H9 (cell line): ENCODE results near the gene LZTS3. TPM values are rescaled to one million over a fixed set of nuclear protein-coding genes. Genes with fewer than 3 reads are reported as not detected.

Experiments used
- DNase-seq: peaks from one replicate; pipeline ENCODE4 v3.0.0-alpha.2; 2017
- H2AFZ ChIP-seq: one replicate; pipeline ENCODE4 v1.6.1; 2013; ENCODE audit warnings: mild to moderate bottlenecking, low read length, control low read depth, moderate library complexity
- H2AK5ac ChIP-seq: 2 replicates; pipeline ENCODE4 v1.6.1; 2013; ENCODE audit warnings: low read length, control low read depth, mixed read lengths; ENCODE audit not compliant: insufficient read length
- H2BK120ac ChIP-seq: one replicate; pipeline ENCODE4 v1.6.1; 2013; ENCODE audit warnings: low read depth, mild to moderate bottlenecking, low read length, control low read depth, inconsistent platforms; ENCODE audit not compliant: poor library complexity, severe bottlenecking
- H2BK12ac ChIP-seq: 2 replicates; pipeline ENCODE4 v1.6.1; 2013; ENCODE audit warnings: low read length, control low read depth, mixed read lengths, low read depth; ENCODE audit not compliant: insufficient read length
- H2BK15ac ChIP-seq: 2 replicates; pipeline ENCODE4 v1.6.1; 2013; ENCODE audit warnings: low read depth, low read length, control low read depth
- H2BK20ac ChIP-seq: one replicate; pipeline ENCODE4 v1.6.1; 2013; ENCODE audit warnings: low read depth, mild to moderate bottlenecking, low read length, control low read depth, inconsistent platforms; ENCODE audit not compliant: poor library complexity, severe bottlenecking
- H2BK5ac ChIP-seq: 2 replicates; pipeline ENCODE4 v1.6.1; 2013; ENCODE audit warnings: low read length, control low read depth, mixed read lengths; ENCODE audit not compliant: insufficient read length
- H3K14ac ChIP-seq: 2 replicates; pipeline ENCODE4 v1.6.1; 2013; ENCODE audit warnings: low read length, control low read depth; ENCODE audit not compliant: insufficient read depth
- H3K18ac ChIP-seq: 2 replicates; pipeline ENCODE4 v1.6.1; 2013; ENCODE audit warnings: low read depth, mild to moderate bottlenecking, mixed read lengths, low read length, control low read depth; ENCODE audit not compliant: insufficient read length
- H3K23ac ChIP-seq: 2 replicates; pipeline ENCODE4 v1.6.1; 2013; ENCODE audit warnings: low read length, control low read depth, mixed read lengths, low read depth; ENCODE audit not compliant: insufficient read length
- H3K23me2 ChIP-seq: 2 replicates; pipeline ENCODE4 v1.6.1; 2013; ENCODE audit warnings: low read depth, mild to moderate bottlenecking, mixed read lengths, low read length, control low read depth; ENCODE audit not compliant: insufficient read length, poor library complexity, severe bottlenecking
- H3K27ac ChIP-seq: 2 replicates; pipeline ENCODE4 v1.5.1; 2013; ENCODE audit warnings: low read length, control low read depth, mixed read lengths, low read depth; ENCODE audit not compliant: insufficient read length
- H3K27me3 ChIP-seq: 2 replicates; pipeline ENCODE4 v1.6.1; 2013; ENCODE audit warnings: low read length, control low read depth, inconsistent platforms; ENCODE audit not compliant: insufficient read depth
- H3K4ac ChIP-seq: 2 replicates; pipeline ENCODE4 v1.6.1; 2013; ENCODE audit warnings: low read depth, mild to moderate bottlenecking, control low read depth, inconsistent platforms, low read length, moderate library complexity
- H3K4me1 ChIP-seq: 2 replicates; pipeline ENCODE4 v1.6.1; 2013; ENCODE audit warnings: low read length, control low read depth, inconsistent platforms; ENCODE audit not compliant: insufficient read depth
- H3K4me2 ChIP-seq: 2 replicates; pipeline ENCODE4 v1.6.1; 2013; ENCODE audit warnings: low read length, control low read depth, mixed read lengths; ENCODE audit not compliant: insufficient read length, insufficient read depth
- H3K56ac ChIP-seq: 2 replicates; pipeline ENCODE4 v1.6.1; 2013; ENCODE audit warnings: low read depth, mild to moderate bottlenecking, mixed read lengths, low read length, control low read depth; ENCODE audit not compliant: insufficient read length
- H3K79me1 ChIP-seq: 2 replicates; pipeline ENCODE4 v1.6.1; 2013; ENCODE audit warnings: low read depth, mild to moderate bottlenecking, moderate library complexity, low read length, control low read depth, inconsistent platforms; ENCODE audit not compliant: insufficient read depth, poor library complexity, severe bottlenecking
- H3K79me2 ChIP-seq: 2 replicates; pipeline ENCODE4 v1.6.1; 2013; ENCODE audit warnings: low read length, control low read depth, inconsistent platforms; ENCODE audit not compliant: insufficient read depth
- H3K9ac ChIP-seq: 2 replicates; pipeline ENCODE4 v1.6.1; 2013; ENCODE audit warnings: low read length, control low read depth, mixed read lengths; ENCODE audit not compliant: insufficient read length; ENCODE audit errors: extremely low read depth
- H3K9me3 ChIP-seq: one replicate; pipeline ENCODE4 v1.6.1; 2013; ENCODE audit warnings: low read depth, low read length, inconsistent platforms; ENCODE audit not compliant: control insufficient read depth
- H3T11ph ChIP-seq: one replicate; pipeline ENCODE4 v1.6.1; 2013; ENCODE audit warnings: mild to moderate bottlenecking, low read length, control low read depth, inconsistent platforms
- H4K20me1 ChIP-seq: one replicate; pipeline ENCODE4 v1.6.1; 2013; ENCODE audit not compliant: control insufficient read depth, insufficient read length, insufficient read depth
- H4K5ac ChIP-seq: 2 replicates; pipeline ENCODE4 v1.6.1; 2013; ENCODE audit warnings: low read depth, mild to moderate bottlenecking, mixed read lengths, low read length, control low read depth; ENCODE audit not compliant: insufficient read length
- H4K8ac ChIP-seq: replicated peaks from 2 replicates; pipeline ENCODE4 v1.6.1; 2013; ENCODE audit warnings: low read length, control low read depth, mixed read lengths, low read depth; ENCODE audit not compliant: insufficient read length
- H4K91ac ChIP-seq: 2 replicates; pipeline ENCODE4 v1.6.1; 2013; ENCODE audit warnings: low read depth, mild to moderate bottlenecking, moderate library complexity, mixed read lengths, low read length, control low read depth; ENCODE audit not compliant: insufficient read length
- H3K27ac Mint-ChIP-seq, 3 experiments: 2 replicates in 2 of 3; 3 replicates in 1 of 3; pipeline ENCODE4 v1.8.0; 2020 to 2021; ENCODE audit warnings: mixed read lengths in 3 of 3, mild to moderate bottlenecking in 1 of 3, moderate library complexity in 1 of 3
- H3K27me3 Mint-ChIP-seq: 2 replicates; pipeline ENCODE4 v1.8.0; 2021; ENCODE audit warnings: low read depth, mild to moderate bottlenecking, moderate library complexity, mixed read lengths
- H3K36me3 Mint-ChIP-seq, 3 experiments: 2 replicates in 2 of 3; 3 replicates in 1 of 3; pipeline ENCODE4 v1.8.0; 2020 to 2021; ENCODE audit warnings: low read depth in 3 of 3, mixed read lengths in 3 of 3; ENCODE audit not compliant: insufficient read depth in 1 of 3
- H3K4me1 Mint-ChIP-seq, 2 experiments: 2 replicates each; pipeline ENCODE4 v1.8.0; 2020; ENCODE audit warnings: mixed read lengths in 2 of 2
- H3K4me3 Mint-ChIP-seq, 2 experiments: 2 replicates in 1 of 2; 3 replicates in 1 of 2; pipeline ENCODE4 v1.8.0; 2020 to 2021; ENCODE audit warnings: mild to moderate bottlenecking in 2 of 2, mixed read lengths in 2 of 2, moderate library complexity in 1 of 2
- H3K9me3 Mint-ChIP-seq, 2 experiments: 2 replicates in 1 of 2; 3 replicates in 1 of 2; pipeline ENCODE4 v1.8.0; 2020; ENCODE audit warnings: mild to moderate bottlenecking in 2 of 2, mixed read lengths in 2 of 2, moderate library complexity in 1 of 2
- CTCF ChIP-seq: fragments of 200-600 bp; sonication (generic); conservative IDR thresholded peaks from 3 replicates; pipeline ENCODE4 v1.8.0; 2021; ENCODE audit warnings: antibody characterized with exemption, mild to moderate bottlenecking
- WGBS: extraction: QIAGEN DNeasy Blood & Tissue Kit; methylation state at CpG from one replicate; pipeline ENCODE4 v1.1.7; 2013; ENCODE audit warnings: missing lambda C conversion rate, low lambda C conversion rate, mixed read lengths; ENCODE audit not compliant: insufficient read length; ENCODE audit errors: extremely low coverage; 5-methylcytosine and 5-hydroxymethylcytosine counted together
- total RNA-seq: library from RNA; stranded (reverse); gene quantifications from 2 replicates; pipeline ENCODE4 v1.2.1, GENCODE V29; 2021

LZTS3 gene
- total RNA-seq, 1 experiment from 2014 or later, result 20.8 TPM

- H2BK5ac ChIP-seq, result no peak overlapping the region
- H3T11ph ChIP-seq, result no peak overlapping the region
- no peak for TF ChIP-seq CTCF
- H2AFZ ChIP-seq, result no peak overlapping the region
- Mint-ChIP-seq H3K4me3 (no peak overlapping the region), H3K27me3 (peaks cover 9% of the 10 kb centered on the region), H3K36me3 (peaks cover 7 to 24% (median 7%) of the 10 kb centered on the region in 3 experiments; a peak in 6 of 7 replicates), H3K4me1 (peaks cover 21 to 39% of the 10 kb centered on the region in 2 experiments), H3K9me3 (no peaks in the 10 kb centered on the region; a peak in 1 of 5 replicates), H3K27ac (peak overlapping the region in 1 of 3 experiments; percentile 40; a peak in 1 of 7 replicates)
- H2BK20ac ChIP-seq, result no peak overlapping the region
- no peak overlapping the region for H3K4me2 ChIP-seq
- H4K20me1 ChIP-seq, result no peaks in the 10 kb centered on the region
- H4K8ac ChIP-seq, result no peak overlapping the region
- no peak for DNase-seq
- no CpG with 5 or more reads among the region's 16 CpGs for WGBS
- no peak overlapping the region for H4K91ac ChIP-seq
- H3K56ac ChIP-seq, result no peak overlapping the region
- H3K27ac ChIP-seq, result no peak overlapping the region
- no peak overlapping the region for H2AK5ac ChIP-seq
- H4K5ac ChIP-seq, result no peak overlapping the region
- no peak overlapping the region for H3K23ac ChIP-seq
- H3K23me2 ChIP-seq, result peaks cover 9% of the 10 kb centered on the region
- H3K14ac ChIP-seq, result no peak overlapping the region
- H3K18ac ChIP-seq, result no peak overlapping the region
- no peak overlapping the region for H2BK12ac ChIP-seq
- H2BK120ac ChIP-seq, result no peak overlapping the region
- no peaks in the 10 kb centered on the region for H3K27me3 ChIP-seq
- no peak overlapping the region for H3K9ac ChIP-seq
- H3K79me1 ChIP-seq, result no peaks in the 10 kb centered on the region
- H3K9me3 ChIP-seq, result no peaks in the 10 kb centered on the region
- H3K4ac ChIP-seq, result no peak overlapping the region
- H3K4me1 ChIP-seq, result no peaks in the 10 kb centered on the region; the same call in 1 of the 2 replicates
- no peaks in the 10 kb centered on the region for H3K79me2 ChIP-seq
- H2BK15ac ChIP-seq, result no peak overlapping the region
These were observed 6.4 kb downstream of the LZTS3 start for GRCh38 chr20:3166913-3167342.
